Measurements from ENCODE around the gene SLC26A1. TPM values are rescaled to one million over a fixed set of nuclear protein-coding genes. Genes with fewer than 3 reads are reported as not detected.
A peak's percentile ranks its signal among the peaks of the same experiment; 100 is the strongest.

The SLC26A1 gene
- total RNA-seq, 2 donors from 2014 or later: 0.37 TPM; not detected in 1

DNA sequence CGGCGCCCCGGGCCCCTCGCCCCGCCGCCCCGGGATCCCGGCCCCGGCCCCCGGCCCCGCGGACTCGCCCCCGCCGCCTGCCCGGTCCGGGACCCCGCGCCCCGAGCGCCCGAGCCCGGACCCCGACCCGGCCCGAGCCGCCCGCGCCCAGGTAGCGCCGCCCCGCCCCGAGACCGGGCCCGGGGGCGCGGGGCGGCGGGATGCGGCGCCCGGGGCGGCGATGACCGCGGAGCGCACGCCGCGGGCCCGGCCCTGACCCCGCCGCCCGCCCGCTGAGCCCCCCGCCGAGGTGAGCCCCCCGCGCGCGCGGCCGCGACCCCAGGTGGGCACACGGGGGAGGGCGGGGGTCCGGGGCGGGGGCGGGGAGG, 18.4 kb upstream of the SLC26A1 start:
- no peak overlapping the region for H3K4me3 Mint-ChIP-seq
- peaks cover 4% of the 10 kb centered on the region for H3K4me1 Mint-ChIP-seq
- H3K27me3 Mint-ChIP-seq: peaks cover 24% of the 10 kb centered on the region
- no peak for ATAC-seq (replicated peaks)
- no peak overlapping the region for H3K27ac Mint-ChIP-seq
- no peaks in the 10 kb centered on the region for H3K36me3 Mint-ChIP-seq (ENCODE audit: low read depth)
- no peaks in the 10 kb centered on the region for H3K9me3 Mint-ChIP-seq

DNA sequence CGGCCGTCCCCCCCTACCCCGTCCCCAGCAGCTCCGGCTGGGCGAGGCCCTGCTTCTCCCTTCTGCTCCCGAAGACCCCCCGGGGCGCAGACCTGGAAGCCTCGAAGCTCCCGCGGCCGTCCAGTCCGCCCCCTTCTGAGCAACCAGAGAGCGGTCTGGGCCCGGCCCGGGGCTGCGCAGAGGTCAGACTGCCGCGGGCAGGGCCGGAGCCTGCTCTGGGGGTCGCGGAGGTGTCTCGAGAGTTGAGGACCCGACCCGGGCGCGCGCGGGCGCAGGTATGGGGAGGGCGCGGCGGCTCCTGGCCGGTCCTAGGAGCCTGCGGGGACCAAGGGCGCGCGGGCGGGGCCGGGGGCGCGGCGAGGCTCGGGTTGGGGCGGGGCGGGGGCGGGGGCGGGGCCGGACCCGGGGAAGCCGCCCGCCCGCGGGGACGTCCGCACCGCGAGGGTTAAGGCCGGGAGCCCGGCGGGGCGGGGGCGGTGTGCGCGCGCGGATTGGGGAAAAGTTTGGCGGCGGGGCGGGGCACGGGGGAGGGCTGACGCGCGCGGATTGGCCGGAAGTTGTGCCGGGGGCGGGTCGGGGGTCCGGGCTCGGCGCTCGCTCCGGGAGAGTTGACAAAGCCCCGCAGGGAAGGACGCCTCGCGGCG, 17.9 kb upstream of the SLC26A1 start, which contains the start of gene FGFRL1:
Gene FGFRL1, plus strand, starts transcription at position 605 of the 644 bp plus-strand sequence. CDS start 860 bp downstream, outside the sequence.
- H3K9me3 Mint-ChIP-seq: no peaks in the 10 kb centered on the region
- H3K27me3 Mint-ChIP-seq: peaks cover 24% of the 10 kb centered on the region
- ATAC-seq (replicated peaks): peak; percentile 69
- peak within 1 kb of the TSS; percentile 88 for H3K27ac Mint-ChIP-seq
- H3K4me3 Mint-ChIP-seq: peak within 1 kb of the TSS; percentile 91
- H3K36me3 Mint-ChIP-seq (ENCODE audit: low read depth): no peaks in the 10 kb centered on the region
- peaks cover 4% of the 10 kb centered on the region for H3K4me1 Mint-ChIP-seq

DNA sequence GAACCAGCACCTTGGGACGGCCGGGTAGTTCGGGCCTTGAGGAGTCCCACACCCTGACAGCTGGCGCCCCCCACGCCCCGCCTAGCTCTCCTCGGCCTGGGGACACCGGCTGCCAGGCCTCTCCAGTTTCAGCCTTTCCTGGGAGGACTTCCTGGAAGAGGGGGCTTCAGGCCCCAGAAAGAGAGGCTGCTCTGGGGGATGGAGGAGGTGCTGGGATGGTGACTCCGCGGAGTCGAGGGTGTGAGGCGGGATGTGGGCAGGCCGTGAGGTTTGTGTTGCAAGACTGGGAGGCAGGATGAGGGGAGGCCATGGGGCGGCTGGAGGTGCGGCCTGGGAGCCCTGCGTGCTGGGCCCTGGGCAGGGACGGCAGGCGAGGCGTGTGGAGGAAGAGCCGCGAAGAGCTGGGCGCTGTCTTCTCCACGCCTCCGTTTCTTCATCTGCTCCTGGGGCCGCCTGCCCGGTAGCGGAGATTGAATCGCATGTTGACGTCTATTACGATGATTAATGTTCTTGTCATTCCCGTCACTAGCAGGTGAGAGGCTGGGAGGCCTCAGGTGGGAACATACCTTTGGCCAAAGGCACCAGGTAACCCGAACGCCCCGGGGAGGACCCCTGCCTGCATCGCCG, 17.3 kb upstream of the SLC26A1 start:
- peaks cover 24% of the 10 kb centered on the region for H3K27me3 Mint-ChIP-seq
- peak; percentile 60 for ATAC-seq (replicated peaks)

DNA sequence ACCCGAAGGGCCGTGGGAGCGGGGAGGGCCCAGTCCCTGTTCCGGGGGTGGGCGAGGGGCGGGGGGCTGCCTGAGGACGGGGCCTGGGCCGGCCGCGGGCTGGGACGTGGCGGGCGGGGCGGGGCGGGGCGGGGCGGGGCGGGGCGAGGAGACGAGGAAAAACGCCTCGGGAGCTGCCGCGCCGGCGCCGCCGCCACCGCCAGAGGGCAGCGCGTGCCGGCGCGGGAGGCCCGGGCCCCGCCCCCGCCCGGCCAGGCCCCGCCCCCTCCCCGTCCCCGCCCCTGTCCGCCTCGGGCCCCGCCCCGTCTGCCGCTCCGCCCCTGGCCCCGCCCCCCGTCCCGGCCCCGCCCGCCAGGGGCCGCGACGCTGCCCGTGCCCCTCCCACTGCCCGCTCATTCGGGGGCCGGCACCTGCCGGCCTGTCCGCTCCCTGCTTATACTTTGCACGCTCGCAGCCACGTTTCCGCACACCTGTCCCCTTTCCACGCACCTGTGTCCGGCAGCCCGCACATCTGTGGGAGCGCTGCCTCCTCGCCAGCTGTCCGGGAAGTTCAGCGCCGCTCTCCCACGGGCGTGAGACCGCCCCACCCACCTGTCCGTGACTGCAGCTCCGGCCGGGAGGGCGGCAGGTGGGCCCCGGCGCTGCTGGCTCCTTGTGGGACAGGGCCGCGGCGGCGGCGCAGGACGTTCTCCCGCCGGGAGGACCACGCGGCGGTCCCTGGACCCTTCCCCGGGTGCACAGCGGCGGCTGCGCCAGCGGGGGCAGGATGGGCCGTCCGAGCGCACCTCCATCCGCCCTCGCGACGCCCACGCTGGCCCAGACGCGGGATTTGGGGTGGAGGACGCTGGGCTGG, 16.6 kb upstream of the SLC26A1 start:
- Mint-ChIP-seq H3K9me3 (no peaks in the 10 kb centered on the region), H3K36me3 (ENCODE audit: low read depth) (no peaks in the 10 kb centered on the region), H3K27me3 (peaks cover 25% of the 10 kb centered on the region), H3K27ac (peak overlapping the region; percentile 88), H3K4me1 (peaks cover 4% of the 10 kb centered on the region), H3K4me3 (peak overlapping the region; percentile 91)
- ATAC-seq (replicated peaks): peak; percentile 43

More for the DNA sequence above, 17.3 kb upstream of the SLC26A1 start:
- peaks cover 4% of the 10 kb centered on the region for H3K4me1 Mint-ChIP-seq
- peak overlapping the region; percentile 91 for H3K4me3 Mint-ChIP-seq
- H3K9me3 Mint-ChIP-seq: no peaks in the 10 kb centered on the region
- H3K27ac Mint-ChIP-seq: peak overlapping the region; percentile 88
- H3K36me3 Mint-ChIP-seq (ENCODE audit: low read depth): no peaks in the 10 kb centered on the region

DNA sequence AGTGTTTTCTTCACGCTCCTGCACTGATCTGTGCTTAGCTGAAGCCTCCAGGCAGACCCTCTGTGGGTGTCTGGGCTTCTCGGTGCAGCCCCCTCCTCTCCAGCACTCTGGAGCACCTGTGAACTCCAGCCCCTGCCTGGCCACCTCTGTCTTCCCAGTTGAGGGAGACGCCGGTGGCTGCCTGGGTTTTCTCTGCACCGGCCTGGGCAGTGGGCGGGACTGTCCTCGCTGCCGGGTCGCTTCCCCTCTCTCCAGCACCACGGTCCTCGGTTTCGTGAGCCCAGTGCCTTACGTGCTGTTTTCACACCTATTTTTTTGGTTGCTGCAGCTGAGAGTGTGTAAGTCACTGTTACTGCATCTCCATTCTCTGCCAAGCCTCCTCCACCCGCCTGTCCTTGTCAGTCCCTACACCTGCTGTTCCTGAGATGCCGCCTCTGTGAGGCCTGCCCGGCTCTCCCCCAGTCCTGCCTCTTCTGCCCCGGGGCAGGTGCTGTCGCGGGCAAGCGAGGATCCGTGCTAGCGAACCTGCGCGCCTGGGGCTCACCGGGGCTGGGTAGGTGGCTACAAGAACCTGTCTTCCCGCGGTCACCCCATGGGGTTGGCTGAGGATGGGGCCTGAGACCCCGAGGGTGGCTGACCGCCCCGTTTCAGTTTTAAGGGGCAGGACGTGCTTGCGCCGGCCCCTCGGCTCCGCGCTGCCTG, 15.8 kb upstream of the SLC26A1 start:
- Mint-ChIP-seq H3K27me3 (peaks cover 29% of the 10 kb centered on the region), H3K9me3 (no peaks in the 10 kb centered on the region), H3K27ac (peak overlapping the region; percentile 37), H3K4me1 (peaks cover 4% of the 10 kb centered on the region), H3K4me3 (peak overlapping the region; percentile 67), H3K36me3 (ENCODE audit: low read depth) (no peaks in the 10 kb centered on the region)
- peak; percentile 11 for ATAC-seq (replicated peaks)

DNA sequence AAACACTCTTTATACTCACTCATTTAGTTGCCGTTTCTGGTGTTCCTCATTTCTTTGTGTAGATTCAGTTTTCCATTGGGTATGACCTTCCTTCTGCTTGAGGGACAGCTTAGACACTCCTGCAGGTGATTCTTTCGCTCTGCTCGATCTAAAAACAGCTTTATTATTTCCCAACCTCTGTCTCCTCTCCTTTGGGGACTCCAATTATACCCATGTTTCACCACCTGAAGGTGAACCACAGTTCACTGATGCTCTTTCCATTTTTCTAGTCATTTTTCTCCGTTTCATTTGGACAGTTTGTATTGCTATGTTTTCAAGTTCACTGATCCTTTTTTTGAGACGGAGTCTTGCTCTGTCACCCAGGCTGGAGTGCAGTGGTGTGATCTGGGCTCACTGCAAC, 13.7 kb upstream of the SLC26A1 start:
- ATAC-seq (replicated peaks): no peak
- H3K9me3 Mint-ChIP-seq: no peaks in the 10 kb centered on the region
- no peak overlapping the region for H3K4me3 Mint-ChIP-seq
- H3K36me3 Mint-ChIP-seq (ENCODE audit: low read depth): no peaks in the 10 kb centered on the region
- H3K27me3 Mint-ChIP-seq: peaks cover 29% of the 10 kb centered on the region
- peaks cover 4% of the 10 kb centered on the region for H3K4me1 Mint-ChIP-seq
- no peak overlapping the region for H3K27ac Mint-ChIP-seq

DNA sequence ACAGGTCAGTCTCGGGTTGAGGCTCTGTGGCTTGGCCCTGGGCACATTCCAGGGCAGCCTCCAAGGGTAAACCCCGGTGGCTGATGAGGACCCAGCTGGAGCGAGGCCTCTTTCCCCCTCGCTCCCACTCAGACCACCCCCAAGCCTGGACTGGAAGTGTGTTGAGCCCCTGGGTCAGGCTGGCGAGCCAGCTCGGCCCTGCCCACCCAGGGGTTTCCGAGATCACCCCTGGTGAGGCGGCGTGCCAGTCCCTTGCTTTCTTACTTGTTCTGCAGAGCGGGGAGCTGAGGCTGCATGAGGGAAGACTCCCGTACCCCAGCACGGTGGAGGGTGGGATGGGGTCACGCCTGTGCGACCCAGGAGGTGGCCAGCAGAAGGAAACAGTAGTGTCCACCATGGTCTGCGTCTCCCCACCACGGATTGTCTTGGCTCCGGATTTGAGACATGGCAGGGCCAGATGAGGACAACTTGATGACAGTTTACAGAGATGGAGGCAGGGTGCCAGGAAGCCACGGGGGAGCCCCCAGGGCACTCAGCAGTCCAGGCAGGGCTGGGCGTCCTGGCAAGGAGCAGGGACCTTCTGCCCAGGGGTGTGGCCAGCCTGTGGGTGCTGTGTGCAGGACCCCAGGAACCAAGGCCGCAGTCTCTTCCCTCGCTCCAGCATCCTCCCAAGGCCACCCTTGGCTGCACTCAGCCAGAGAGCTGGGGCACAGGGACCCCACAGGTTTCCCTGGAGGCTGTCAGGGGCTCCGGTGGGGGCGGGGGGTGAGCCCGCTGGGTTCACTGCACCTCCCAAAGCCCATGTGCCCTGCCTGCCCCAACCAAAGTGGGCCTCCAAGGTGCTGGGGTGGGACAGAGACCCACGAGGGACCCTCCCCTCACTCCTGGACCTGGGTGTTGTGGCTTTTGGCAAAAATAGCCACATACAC, 11.6 kb upstream of the SLC26A1 start:
- H3K27me3 Mint-ChIP-seq: peaks cover 29% of the 10 kb centered on the region
- no peaks in the 10 kb centered on the region for H3K36me3 Mint-ChIP-seq (ENCODE audit: low read depth)
- H3K27ac Mint-ChIP-seq: no peak overlapping the region
- ATAC-seq (replicated peaks): no peak
- H3K4me1 Mint-ChIP-seq: no peaks in the 10 kb centered on the region
- H3K9me3 Mint-ChIP-seq: no peaks in the 10 kb centered on the region
- no peak overlapping the region for H3K4me3 Mint-ChIP-seq

DNA sequence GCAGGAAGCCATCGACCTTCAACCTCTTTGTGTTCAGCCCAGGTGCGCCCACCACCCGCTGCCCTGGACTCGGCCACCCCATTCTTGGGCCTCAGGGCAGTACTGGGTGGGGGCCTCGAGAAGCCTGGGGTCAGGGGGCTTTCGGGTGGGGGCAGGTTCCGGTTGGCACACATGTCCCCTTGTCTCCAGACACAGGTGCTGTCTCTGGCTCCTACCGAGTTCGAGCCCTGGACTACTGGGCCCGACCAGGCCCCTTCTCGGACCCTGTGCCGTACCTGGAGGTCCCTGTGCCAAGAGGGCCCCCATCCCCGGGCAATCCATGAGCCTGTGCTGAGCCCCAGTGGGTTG, 10.8 kb upstream of the SLC26A1 start:
- no peak for ATAC-seq (replicated peaks)
- H3K36me3 Mint-ChIP-seq (ENCODE audit: low read depth): no peaks in the 10 kb centered on the region
- peaks cover 32% of the 10 kb centered on the region for H3K27me3 Mint-ChIP-seq
- no peak overlapping the region for H3K27ac Mint-ChIP-seq
- H3K4me3 Mint-ChIP-seq: no peak overlapping the region
- no peaks in the 10 kb centered on the region for H3K9me3 Mint-ChIP-seq
- no peaks in the 10 kb centered on the region for H3K4me1 Mint-ChIP-seq

DNA sequence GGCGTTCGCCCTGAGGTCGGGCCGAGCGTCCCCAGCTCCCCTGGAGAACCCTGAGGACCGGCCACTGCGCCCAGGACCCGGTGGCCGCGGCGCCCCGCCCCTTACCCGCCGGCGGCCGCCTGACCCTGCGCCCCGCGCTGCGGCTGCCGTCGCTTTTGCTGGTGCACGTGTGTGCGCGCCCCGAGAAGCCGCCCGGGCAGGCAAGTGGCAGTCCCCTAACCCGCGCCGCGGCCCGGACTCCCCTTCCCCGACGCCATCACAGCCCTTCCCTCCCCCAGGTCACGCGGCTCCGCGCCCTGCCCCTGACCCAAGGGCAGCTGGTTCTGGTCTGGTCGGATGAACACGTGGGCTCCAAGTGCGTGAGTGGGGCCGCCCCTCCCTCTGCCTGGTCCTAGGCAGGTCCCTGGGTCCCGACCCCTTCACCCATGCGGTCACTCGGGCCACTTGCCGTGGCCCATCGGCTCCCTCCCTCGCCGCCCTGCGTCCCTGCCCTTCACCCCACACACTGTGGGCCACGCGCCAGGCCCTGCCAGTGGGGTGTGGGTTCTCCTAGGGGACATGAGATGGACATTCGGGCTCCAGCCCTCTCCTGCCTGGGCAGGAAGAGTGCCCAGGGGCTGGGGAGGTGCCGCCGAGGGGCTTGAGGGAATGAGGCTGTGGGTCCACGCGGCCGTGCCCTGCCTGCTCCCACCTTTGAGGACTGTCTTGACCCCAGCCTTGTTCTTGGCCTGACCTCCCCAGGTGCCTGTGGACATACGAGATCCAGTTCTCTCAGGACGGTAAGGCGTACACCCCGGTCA, 10.3 kb upstream of the SLC26A1 start:
- H3K36me3 Mint-ChIP-seq (ENCODE audit: low read depth): no peaks in the 10 kb centered on the region
- H3K4me3 Mint-ChIP-seq: no peak overlapping the region
- H3K4me1 Mint-ChIP-seq: no peaks in the 10 kb centered on the region
- no peak overlapping the region for H3K27ac Mint-ChIP-seq
- no peak for ATAC-seq (replicated peaks)
- no peaks in the 10 kb centered on the region for H3K9me3 Mint-ChIP-seq
- H3K27me3 Mint-ChIP-seq: peaks cover 29% of the 10 kb centered on the region

DNA sequence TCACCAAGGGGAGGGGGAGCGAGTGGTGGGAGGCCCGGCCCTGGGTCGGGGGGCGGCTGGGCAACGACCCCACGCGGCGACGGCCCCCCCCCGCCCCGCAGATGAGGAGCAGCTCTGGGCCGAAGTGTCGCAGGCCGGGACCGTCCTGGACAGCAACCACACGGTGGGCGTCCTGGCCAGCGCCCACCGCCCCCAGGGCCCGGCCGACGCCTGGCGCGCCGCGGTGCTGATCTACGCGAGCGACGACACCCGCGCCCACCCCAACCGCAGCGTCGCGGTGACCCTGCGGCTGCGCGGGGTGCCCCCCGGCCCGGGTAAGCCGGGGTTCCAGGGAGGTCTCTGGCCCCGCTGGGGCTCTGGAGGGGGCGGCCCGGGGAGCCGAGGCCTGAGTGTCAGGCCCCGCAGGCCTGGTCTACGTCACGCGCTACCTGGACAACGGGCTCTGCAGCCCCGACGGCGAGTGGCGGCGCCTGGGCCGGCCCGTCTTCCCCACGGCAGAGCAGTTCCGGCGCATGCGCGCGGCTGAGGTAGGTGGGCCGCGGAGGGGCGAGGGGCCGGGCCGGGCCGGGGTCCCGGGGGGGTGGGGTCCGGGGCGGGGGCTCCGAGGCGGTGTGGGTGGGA, 9.5 kb upstream of the SLC26A1 start:
- Mint-ChIP-seq H3K4me1 (no peaks in the 10 kb centered on the region), H3K4me3 (no peak overlapping the region), H3K27me3 (peaks cover 25% of the 10 kb centered on the region), H3K9me3 (no peaks in the 10 kb centered on the region), H3K27ac (no peak overlapping the region), H3K36me3 (ENCODE audit: low read depth) (no peaks in the 10 kb centered on the region)
- ATAC-seq (replicated peaks): no peak

DNA sequence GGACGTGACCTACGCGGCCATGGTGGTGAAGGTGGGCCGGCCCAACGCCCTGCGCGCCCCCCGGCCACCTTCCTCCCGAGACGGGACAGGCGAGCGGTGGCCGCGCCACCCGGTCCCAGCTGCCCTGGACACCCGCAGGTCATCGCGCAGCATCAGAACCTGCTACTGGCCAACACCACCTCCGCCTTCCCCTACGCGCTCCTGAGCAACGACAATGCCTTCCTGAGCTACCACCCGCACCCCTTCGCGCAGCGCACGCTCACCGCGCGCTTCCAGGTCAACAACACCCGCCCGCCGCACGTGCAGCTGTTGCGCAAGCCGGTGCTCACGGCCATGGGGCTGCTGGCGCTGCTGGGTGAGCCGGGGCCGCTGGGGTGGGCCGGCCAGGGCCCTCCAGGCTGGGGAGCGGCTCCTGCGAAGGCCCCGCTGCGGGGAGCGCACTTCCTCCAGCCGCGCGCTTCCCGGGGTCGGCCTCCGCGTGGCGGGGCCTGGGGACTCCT, 9.0 kb upstream of the SLC26A1 start:
- Mint-ChIP-seq H3K36me3 (ENCODE audit: low read depth) (no peaks in the 10 kb centered on the region), H3K27me3 (peaks cover 20% of the 10 kb centered on the region), H3K27ac (no peak overlapping the region), H3K9me3 (no peaks in the 10 kb centered on the region), H3K4me3 (no peak overlapping the region), H3K4me1 (no peaks in the 10 kb centered on the region)
- ATAC-seq (replicated peaks): no peak

DNA sequence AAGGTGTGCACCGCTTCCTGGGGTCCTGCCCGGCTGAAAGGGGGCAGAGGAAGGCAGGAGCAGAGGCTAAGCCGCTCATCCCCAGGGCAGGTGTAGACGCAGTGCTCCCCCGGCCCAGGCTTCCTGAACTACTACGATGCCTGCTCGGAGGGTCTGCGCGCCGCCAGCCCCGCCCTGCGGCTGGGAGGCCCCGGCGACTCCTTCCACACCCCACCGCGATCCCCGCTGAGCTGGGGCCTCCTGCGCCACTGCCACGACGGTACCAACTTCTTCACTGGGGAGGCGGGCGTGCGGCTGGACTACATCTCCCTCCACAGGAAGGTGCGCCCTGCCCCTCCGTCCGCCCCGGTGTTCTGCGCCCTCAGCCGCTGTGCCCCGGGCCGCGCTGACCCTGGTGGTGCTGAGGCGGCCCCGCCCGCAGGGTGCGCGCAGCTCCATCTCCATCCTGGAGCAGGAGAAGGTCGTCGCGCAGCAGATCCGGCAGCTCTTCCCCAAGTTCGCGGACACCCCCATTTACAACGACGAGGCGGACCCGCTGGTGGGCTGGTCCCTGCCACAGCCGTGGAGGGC, 8.4 kb upstream of the SLC26A1 start:
- no peaks in the 10 kb centered on the region for H3K9me3 Mint-ChIP-seq
- no peak for ATAC-seq (replicated peaks)
- peaks cover 18% of the 10 kb centered on the region for H3K27me3 Mint-ChIP-seq
- H3K27ac Mint-ChIP-seq: no peak overlapping the region
- no peaks in the 10 kb centered on the region for H3K4me1 Mint-ChIP-seq
- H3K36me3 Mint-ChIP-seq (ENCODE audit: low read depth): no peaks in the 10 kb centered on the region
- no peak overlapping the region for H3K4me3 Mint-ChIP-seq

Data from activated T-helper 17 cell treated with anti-CD3 and anti-CD28 coated beads, Interleukin-2, amount 50 U/mL, for 72 hours (primary cell).